Ascending aorta (tissue), 2 donors: ENCODE data around the gene ARHGAP36. TPM values are rescaled to one million over a fixed set of nuclear protein-coding genes. Genes with fewer than 3 reads are reported as not detected.

Source experiments
- DNase-seq, 2 donors: peaks; one replicate each; pipeline ENCODE4 v3.0.0-alpha.2; 2019; ENCODE audit warnings: low spot score in 2 of 2
- H3K27ac ChIP-seq, 2 donors: fragments of 200-600 bp; sonication (generic); one replicate each; pipeline ENCODE4 v1.5.1; 2016 to 2017; ENCODE audit warnings: mild to moderate bottlenecking in 1 of 2
- H3K27me3 ChIP-seq: fragments of 200-600 bp; sonication (generic); one replicate; pipeline ENCODE4 v1.5.1; 2017
- H3K36me3 ChIP-seq, 2 donors: fragments of 200-600 bp; sonication (generic); one replicate each; pipeline ENCODE4 v1.5.1; 2016
- H3K4me1 ChIP-seq, 2 donors: fragments of 200-600 bp; sonication (generic); one replicate each; pipeline ENCODE4 v1.5.1; 2016 to 2017; ENCODE audit warnings: mild to moderate bottlenecking in 1 of 2
- H3K4me3 ChIP-seq, 2 donors: fragments of 200-600 bp; sonication (generic); one replicate each; pipeline ENCODE4 v1.5.1; 2016 to 2017; ENCODE audit warnings: mild to moderate bottlenecking in 1 of 2
- H3K9me3 ChIP-seq, 2 donors: fragments of 200-600 bp; sonication (generic); one replicate each; pipeline ENCODE4 v1.5.1; 2016
- CTCF ChIP-seq, 3 experiments: fragments of 200-600 bp in 2 of 3; fragments of 450-650 bp in 1 of 3; sonication (generic) in 2 of 3; IDR thresholded peaks; one replicate each; pipeline ENCODE4 v1.5.1; 2016 to 2019; ENCODE audit warnings: antibody characterized with exemption in 3 of 3, mild to moderate bottlenecking in 1 of 3, moderate library complexity in 1 of 3
- intact Hi-C: fragments of 100-400 bp; cut with DNase I; formaldehyde crosslinking; loops from one replicate; pipeline ENCODE4 v1.15.1; 2023
- total RNA-seq: library from RNA; depleted of rRNA; stranded (reverse); fragments of >200 nt; gene quantifications from one replicate; pipeline ENCODE4 v1.1.0, GENCODE V29; 2016

ARHGAP36 gene
- total RNA-seq: not detected

- Histone ChIP-seq H3K27ac (no peak within 1 kb of the TSS), H3K36me3 (no peaks in the 10 kb centered on the region), H3K9me3 (no peaks in the 10 kb centered on the region), H3K27me3 (no peaks in the 10 kb centered on the region), H3K4me3 (no peak within 1 kb of the TSS), H3K4me1 (no peaks in the 10 kb centered on the region)
- TF ChIP-seq CTCF (IDR thresholded peaks at IDR 0.05): no peak
- DNase-seq: no peak
- intact Hi-C loops: no loop called here
Measured at GRCh38 chrX:131058136-131058868, at the start of gene ARHGAP36. TSS of gene ARHGAP36 (plus strand) at chrX:131058346. CDS start at chrX:131081666, 23,320 bp downstream.

GRCh38 chrX:131010186-131010585, 48.0 kb upstream of the ARHGAP36 start:
- DNase-seq: no peak
- intact Hi-C loops: no loop called here
- H3K36me3 ChIP-seq: no peaks in the 10 kb centered on the region
- no peak overlapping the region for H3K4me3 ChIP-seq
- H3K27ac ChIP-seq: no peak overlapping the region
- TF ChIP-seq CTCF (IDR thresholded peaks at IDR 0.05): no peak
- H3K9me3 ChIP-seq: no peaks in the 10 kb centered on the region
- no peaks in the 10 kb centered on the region for H3K27me3 ChIP-seq
- H3K4me1 ChIP-seq: no peaks in the 10 kb centered on the region

GRCh38 chrX:131025336-131025735, 32.8 kb upstream of the ARHGAP36 start:
- TF ChIP-seq CTCF (IDR thresholded peaks at IDR 0.05): no peak
- Histone ChIP-seq H3K27ac (no peak overlapping the region), H3K36me3 (no peaks in the 10 kb centered on the region), H3K9me3 (no peaks in the 10 kb centered on the region), H3K4me3 (no peak overlapping the region), H3K4me1 (no peaks in the 10 kb centered on the region), H3K27me3 (no peaks in the 10 kb centered on the region)
- no peak for DNase-seq
- intact Hi-C loops: no loop called here

GRCh38 chrX:131032354-131033230, 25.6 kb upstream of the ARHGAP36 start:
- H3K4me3 ChIP-seq: no peak overlapping the region
- TF ChIP-seq CTCF (IDR thresholded peaks at IDR 0.05): no peak
- no peaks in the 10 kb centered on the region for H3K4me1 ChIP-seq
- no peaks in the 10 kb centered on the region for H3K36me3 ChIP-seq
- H3K27ac ChIP-seq: no peak overlapping the region
- no peaks in the 10 kb centered on the region for H3K27me3 ChIP-seq
- intact Hi-C loops: no loop called here
- no peaks in the 10 kb centered on the region for H3K9me3 ChIP-seq
- no peak for DNase-seq

- TF ChIP-seq CTCF (IDR thresholded peaks at IDR 0.05): no peak
- no peak overlapping the region for H3K4me3 ChIP-seq
Measured at GRCh38 chrX:131034063-131034462, 24.1 kb upstream of the ARHGAP36 start.

More at GRCh38 chrX:131034063-131034462, 24.1 kb upstream of the ARHGAP36 start:
- H3K36me3 ChIP-seq: no peaks in the 10 kb centered on the region
- DNase-seq: no peak
- no peaks in the 10 kb centered on the region for H3K9me3 ChIP-seq
- no peaks in the 10 kb centered on the region for H3K27me3 ChIP-seq
- no peak overlapping the region for H3K27ac ChIP-seq
- intact Hi-C loops: no loop called here
- H3K4me1 ChIP-seq: no peaks in the 10 kb centered on the region
